Tibial nerve (tissue), 4 donors: ENCODE data around the gene CENPVL3. TPM values are rescaled to one million over a fixed set of nuclear protein-coding genes. Genes with fewer than 3 reads are reported as not detected.

Source experiments
- DNase-seq, 2 donors: peaks; one replicate each; pipeline ENCODE4 v3.0.0-alpha.2; 2019; ENCODE audit warnings: low spot score in 2 of 2
- H3K27ac ChIP-seq, 4 donors: fragments of 200-600 bp; sonication (generic) in 3 of 4; one replicate each; pipeline ENCODE4 v1.5.1; 2017 to 2019; ENCODE audit warnings: mild to moderate bottlenecking in 1 of 4
- H3K27me3 ChIP-seq, 2 donors: fragments of 200-600 bp; sonication (generic) in 1 of 2; one replicate each; pipeline versions ENCODE4 v1.5.1 to v1.6.0; 2017 to 2019
- H3K36me3 ChIP-seq, 3 donors: fragments of 200-600 bp; sonication (generic); one replicate each; pipeline ENCODE4 v1.5.1; 2018 to 2019
- H3K4me1 ChIP-seq, 4 donors: fragments of 200-600 bp; sonication (generic) in 3 of 4; one replicate each; pipeline ENCODE4 v1.5.1; 2017 to 2019
- H3K4me3 ChIP-seq, 4 donors: fragments of 200-600 bp; sonication (generic) in 3 of 4; one replicate each; pipeline ENCODE4 v1.5.1; 2017 to 2019; ENCODE audit warnings: mild to moderate bottlenecking in 1 of 4, moderate library complexity in 1 of 4
- H3K9me3 ChIP-seq, 4 donors: fragments of 200-600 bp; sonication (generic) in 3 of 4; one replicate each; pipeline ENCODE4 v1.5.1; 2017 to 2019
- EP300 ChIP-seq, 2 donors: sonication (generic); formaldehyde crosslinking; IDR thresholded peaks; one replicate each; pipeline ENCODE4 v1.6.1; 2017; ENCODE audit warnings: antibody characterized with exemption in 2 of 2, mild to moderate bottlenecking in 1 of 2
- POLR2A ChIP-seq, 2 donors: fragments of 450-650 bp; IDR thresholded peaks; one replicate each; pipeline ENCODE4 v1.6.1; 2017; ENCODE audit warnings: antibody characterized with exemption in 2 of 2, mild to moderate bottlenecking in 2 of 2, moderate library complexity in 2 of 2
- WGBS, 2 donors: methylation state at CpG; one replicate each; pipeline ENCODE4 v1.1.5; 2018; 5-methylcytosine and 5-hydroxymethylcytosine counted together
- total RNA-seq, 4 donors: library from RNA; depleted of rRNA; stranded (reverse); fragments of >200 nt; gene quantifications; one replicate each; pipeline ENCODE4 v1.1.0, GENCODE V29; 2016
- TF ChIP-seq, protein P1 (sequence below), 5 experiments: fragments of 200-600 bp in 3 of 5; fragments of 450-650 bp in 2 of 5; sonication (generic) in 3 of 5; IDR thresholded peaks; one replicate each; pipeline ENCODE4 v1.5.1; 2016 to 2019; ENCODE audit warnings: antibody characterized with exemption in 5 of 5, mild to moderate bottlenecking in 3 of 5, moderate library complexity in 2 of 5

The CENPVL3 gene
- total RNA-seq, 4 donors from 2014 or later, result not detected

GRCh38 chrX:51608766-51609165 is 9.9 kb downstream of the CENPVL3 start:
- Histone ChIP-seq H3K9me3 (no peaks in the 10 kb centered on the region), H3K27ac (no peak overlapping the region), H3K4me3 (no peak overlapping the region), H3K27me3 (peaks cover 0 to 31% of the 10 kb centered on the region in 2 donors), H3K4me1 (peaks cover 0 to 11% (median 0%) of the 10 kb centered on the region in 4 donors), H3K36me3 (no peaks in the 10 kb centered on the region)
- TF ChIP-seq, protein P1, sequence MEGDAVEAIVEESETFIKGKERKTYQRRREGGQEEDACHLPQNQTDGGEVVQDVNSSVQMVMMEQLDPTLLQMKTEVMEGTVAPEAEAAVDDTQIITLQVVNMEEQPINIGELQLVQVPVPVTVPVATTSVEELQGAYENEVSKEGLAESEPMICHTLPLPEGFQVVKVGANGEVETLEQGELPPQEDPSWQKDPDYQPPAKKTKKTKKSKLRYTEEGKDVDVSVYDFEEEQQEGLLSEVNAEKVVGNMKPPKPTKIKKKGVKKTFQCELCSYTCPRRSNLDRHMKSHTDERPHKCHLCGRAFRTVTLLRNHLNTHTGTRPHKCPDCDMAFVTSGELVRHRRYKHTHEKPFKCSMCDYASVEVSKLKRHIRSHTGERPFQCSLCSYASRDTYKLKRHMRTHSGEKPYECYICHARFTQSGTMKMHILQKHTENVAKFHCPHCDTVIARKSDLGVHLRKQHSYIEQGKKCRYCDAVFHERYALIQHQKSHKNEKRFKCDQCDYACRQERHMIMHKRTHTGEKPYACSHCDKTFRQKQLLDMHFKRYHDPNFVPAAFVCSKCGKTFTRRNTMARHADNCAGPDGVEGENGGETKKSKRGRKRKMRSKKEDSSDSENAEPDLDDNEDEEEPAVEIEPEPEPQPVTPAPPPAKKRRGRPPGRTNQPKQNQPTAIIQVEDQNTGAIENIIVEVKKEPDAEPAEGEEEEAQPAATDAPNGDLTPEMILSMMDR (IDR thresholded peaks at IDR 0.05), result no peak
- TF ChIP-seq EP300 (IDR thresholded peaks at IDR 0.05) (no peak), POLR2A (IDR thresholded peaks at IDR 0.05) (no peak)
- 55 to 71% methylated on average over 2 of the region's 2 CpGs for WGBS, 2 donors
- no peak for DNase-seq

GRCh38 chrX:51608126-51608525 is 10.6 kb downstream of the CENPVL3 start:
- WGBS, 2 donors, result 29 to 40% methylated on average over 1 of the region's 1 CpG

DNA sequence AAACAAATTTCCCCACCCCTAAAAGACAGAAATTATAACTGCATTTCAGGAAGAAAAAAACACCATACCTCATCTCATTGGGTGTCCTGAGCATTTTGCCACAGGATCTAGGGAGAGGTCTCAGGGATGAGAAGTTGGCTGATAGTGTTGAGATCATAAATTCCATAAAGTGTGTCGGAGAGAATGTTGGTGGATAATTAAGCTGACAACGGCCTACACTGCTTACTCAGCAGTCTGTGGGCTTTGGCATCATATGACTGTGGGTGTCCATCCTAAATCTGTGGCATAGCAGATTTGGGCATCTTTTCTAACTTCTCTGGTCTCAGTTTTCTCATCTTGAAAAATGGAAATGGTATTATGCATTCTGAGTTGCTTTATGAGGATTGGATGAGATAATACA is 12.3 kb downstream of the CENPVL3 start:
- Histone ChIP-seq H3K9me3 (no peaks in the 10 kb centered on the region), H3K4me1 (peaks cover 0 to 11% (median 0%) of the 10 kb centered on the region in 4 donors), H3K27me3 (peaks cover 0 to 26% of the 10 kb centered on the region in 2 donors), H3K27ac (no peak overlapping the region), H3K4me3 (no peak overlapping the region), H3K36me3 (no peaks in the 10 kb centered on the region)
- no peak for DNase-seq
- TF ChIP-seq POLR2A (IDR thresholded peaks at IDR 0.05), result no peak
- TF ChIP-seq EP300 (IDR thresholded peaks at IDR 0.05), result no peak
- TF ChIP-seq, protein P1 (IDR thresholded peaks at IDR 0.05), result no peak
- 51 to 56% methylated on average over 2 of the region's 2 CpGs for WGBS, 2 donors

More at GRCh38 chrX:51608126-51608525, 10.6 kb downstream of the CENPVL3 start:
- Histone ChIP-seq H3K27me3 (peaks cover 0 to 29% of the 10 kb centered on the region in 2 donors), H3K9me3 (no peaks in the 10 kb centered on the region), H3K4me3 (no peak overlapping the region), H3K27ac (no peak overlapping the region), H3K4me1 (peaks cover 0 to 11% (median 0%) of the 10 kb centered on the region in 4 donors), H3K36me3 (no peaks in the 10 kb centered on the region)
- DNase-seq, result no peak
- no peak for TF ChIP-seq POLR2A (IDR thresholded peaks at IDR 0.05)
- TF ChIP-seq, protein P1 (IDR thresholded peaks at IDR 0.05), result no peak
- no peak for TF ChIP-seq EP300 (IDR thresholded peaks at IDR 0.05)

GRCh38 chrX:51598899-51599298 is 19.8 kb downstream of the CENPVL3 start:
- Histone ChIP-seq H3K9me3 (no peaks in the 10 kb centered on the region), H3K27ac (no peak overlapping the region), H3K27me3 (peaks cover 0 to 25% of the 10 kb centered on the region in 2 donors), H3K4me1 (no peaks in the 10 kb centered on the region), H3K4me3 (no peak overlapping the region), H3K36me3 (no peaks in the 10 kb centered on the region)
- no peak for DNase-seq
- TF ChIP-seq EP300 (IDR thresholded peaks at IDR 0.05) (no peak), POLR2A (IDR thresholded peaks at IDR 0.05) (no peak)
- TF ChIP-seq, protein P1 (IDR thresholded peaks at IDR 0.05), result no peak
- WGBS, 2 donors, result 80 to 89% methylated on average over 6 to 7 of the region's 7 CpGs

DNA sequence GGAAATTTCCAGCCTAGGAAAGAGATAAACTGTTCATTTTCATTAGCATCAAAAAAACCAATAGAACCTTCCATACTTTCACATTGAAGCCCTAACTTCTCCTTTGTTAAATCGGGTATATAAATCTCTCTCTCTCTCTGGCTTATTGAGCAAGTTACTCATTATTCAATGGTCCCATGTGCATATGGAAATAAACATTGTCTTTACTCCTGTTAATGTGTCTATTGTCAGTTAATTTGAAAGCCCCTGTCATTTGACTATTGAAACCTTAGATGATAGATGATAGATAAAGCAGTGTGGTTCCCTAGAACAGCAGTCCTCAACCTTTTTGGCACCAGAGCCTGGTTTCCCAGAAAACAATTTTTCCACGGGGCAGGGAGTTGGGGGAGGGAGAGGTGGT is 46.8 kb downstream of the CENPVL3 start:
- no peak for DNase-seq
- Histone ChIP-seq H3K4me1 (no peaks in the 10 kb centered on the region), H3K27ac (no peak overlapping the region), H3K27me3 (peaks cover 0 to 15% of the 10 kb centered on the region in 2 donors), H3K4me3 (no peak overlapping the region), H3K36me3 (no peaks in the 10 kb centered on the region), H3K9me3 (no peaks in the 10 kb centered on the region)
- TF ChIP-seq EP300 (IDR thresholded peaks at IDR 0.05) (no peak), POLR2A (IDR thresholded peaks at IDR 0.05) (no peak)
- TF ChIP-seq, protein P1 (IDR thresholded peaks at IDR 0.05), result no peak
- 46 to 71% methylated on average over 1 to 2 of the region's 2 CpGs for WGBS, 2 donors
